K562 (cell line): ENCODE results near the gene GGT1. TPM values are rescaled to one million over a fixed set of nuclear protein-coding genes. Genes with fewer than 3 reads are reported as not detected.

Experiments
- ATAC-seq: fragments of 200-7000 bp; cut with Tn5 transposase; 3 replicates; pipeline ENCODE4 v1.9.1; 2020; ENCODE audit warnings: moderate library complexity
- BruUV-seq: library from RNA; stranded (reverse); fragments of 400-500 nt; replicated peaks from 2 replicates; lab custom pipeline; 2021; lab: Mats Ljungman, UMichigan
- CTCF ChIA-PET: fragments of 300-600 bp; formaldehyde crosslinking; extraction: SDS; loops from one replicate; lab custom pipeline; 2021; ENCODE audit warnings: low intra/inter-chr PET ratio; lab: Yijun Ruan, JAX
- POLR2A ChIA-PET: fragments of 300-600, 350-650 bp; sonication (Branson Sonifier 250); formaldehyde crosslinking; extraction: SDS; loops from one replicate; lab custom pipeline; 2021; ENCODE audit warnings: antibody characterized with exemption, inconsistent platforms; lab: Yijun Ruan, JAX
- DNase-seq, 4 experiments: peaks; one replicate each; pipeline versions ENCODE4 v3.0.0 to v3.0.0-alpha.2; 2011 to 2018; ENCODE audit warnings: low spot score in 3 of 4, mixed read lengths in 3 of 4; ENCODE audit errors: extremely low read depth in 1 of 4
- FAIRE-seq: peaks from 2 replicates; lab custom pipeline; 2011; peaks lifted over from hg19 to GRCh38; lab: Jason Lieb, UNC
- H2AFZ ChIP-seq: 2 replicates; pipeline ENCODE4 v1.6.0; 2011; ENCODE audit warnings: low read depth, low read length, control low read depth, inconsistent platforms
- H3K27ac ChIP-seq: fragments of 200-600 bp; 3 replicates; pipeline ENCODE4 v1.8.0; 2011; ENCODE audit warnings: low read depth, mild to moderate bottlenecking, control low read depth, inconsistent platforms, low read length, moderate library complexity, mixed read lengths; ENCODE audit errors: extremely low read depth
- H3K27me3 ChIP-seq, 2 experiments: fragments of 300-600 bp in 1 of 2; 2 replicates in 1 of 2; 3 replicates in 1 of 2; pipeline versions ENCODE4 v1.6.0 to v1.8.0; 2011; ENCODE audit warnings: inconsistent platforms in 2 of 2, low read length in 2 of 2, mild to moderate bottlenecking in 1 of 2, mixed read lengths in 1 of 2, moderate library complexity in 1 of 2; ENCODE audit not compliant: control insufficient read depth in 2 of 2, insufficient read depth in 2 of 2
- H3K36me3 ChIP-seq: fragments of 300-600 bp; 3 replicates; pipeline ENCODE4 v1.8.0; 2011; ENCODE audit warnings: mild to moderate bottlenecking, low read length, inconsistent platforms; ENCODE audit not compliant: control insufficient read depth, insufficient read depth
- H3K4me1 ChIP-seq, 2 experiments: fragments of 200-600 bp in 1 of 2; replicated peaks in 1 of 2; 2 replicates in 1 of 2; 3 replicates in 1 of 2; pipeline versions ENCODE4 v1.5.1 to v1.8.0; 2011; ENCODE audit warnings: inconsistent platforms in 2 of 2, low read length in 2 of 2, mild to moderate bottlenecking in 1 of 2, mixed read lengths in 1 of 2, moderate library complexity in 1 of 2; ENCODE audit not compliant: control insufficient read depth in 2 of 2, insufficient read depth in 2 of 2
- H3K4me2 ChIP-seq: 2 replicates; pipeline ENCODE4 v1.6.1; 2011; ENCODE audit warnings: low read length, control low read depth, inconsistent platforms, mixed read lengths; ENCODE audit not compliant: insufficient read depth
- H3K4me3 ChIP-seq: fragments of 200-600 bp; sonication (generic), shearing (Covaris generic); 2 replicates; pipeline ENCODE4 v1.5.1; 2016; ENCODE audit warnings: control low read depth, inconsistent platforms
- H3K79me2 ChIP-seq: fragments of 200-600 bp; 3 replicates; pipeline ENCODE4 v1.8.0; 2011; ENCODE audit warnings: low read length, inconsistent platforms; ENCODE audit not compliant: control insufficient read depth, insufficient read depth
- H3K9ac ChIP-seq, 2 experiments: 2 replicates each; pipeline versions ENCODE4 v1.6.0 to v1.6.1; 2011; ENCODE audit warnings: low read depth in 2 of 2, low read length in 2 of 2, control low read depth in 1 of 2, inconsistent platforms in 1 of 2, mild to moderate bottlenecking in 1 of 2, mixed read lengths in 1 of 2; ENCODE audit not compliant: insufficient read depth in 1 of 2
- H3K9me1 ChIP-seq: one replicate; pipeline ENCODE4 v1.6.0; 2011; ENCODE audit warnings: inconsistent platforms, mild to moderate bottlenecking, low read length, moderate library complexity; ENCODE audit not compliant: control insufficient read depth, insufficient read depth
- H3K9me3 ChIP-seq: replicated peaks from 2 replicates; pipeline ENCODE4 v1.5.1; 2011; ENCODE audit warnings: low read depth, low read length, inconsistent platforms; ENCODE audit not compliant: control insufficient read depth, insufficient read depth
- H4K20me1 ChIP-seq: replicated peaks from 2 replicates; pipeline ENCODE4 v1.6.1; 2011; ENCODE audit warnings: low read length, inconsistent platforms, mixed read lengths; ENCODE audit not compliant: control insufficient read depth, insufficient read depth
- BRD9 ChIP-seq: fragments of 450-650 bp; IDR thresholded peaks from 2 replicates; pipeline ENCODE4 v1.6.1; 2018; ENCODE audit warnings: low read depth; ENCODE audit not compliant: partially characterized antibody
- SIN3B ChIP-seq: fragments of 450-650 bp; IDR thresholded peaks from 2 replicates; pipeline ENCODE4 v1.6.1; 2017; ENCODE audit warnings: low read depth, mild to moderate bottlenecking, moderate library complexity
- WGBS: fragments of 100-300 bp; shearing (Covaris generic); methylation state at CpG from one replicate; pipeline ENCODE4 v1.1.6; 2016; ENCODE audit warnings: low coverage, mixed read lengths; ENCODE audit not compliant: insufficient coverage; ENCODE audit errors: missing lambda C conversion rate; 5-methylcytosine and 5-hydroxymethylcytosine counted together
- in situ Hi-C: fragments of 300-500 bp; cut with MboI; formaldehyde crosslinking; loops from 4 replicates; pipeline ENCODE4 v1.15.0; 2018; ENCODE audit warnings: inconsistent platforms, mixed read lengths
- intact Hi-C: fragments of 100-400 bp; cut with micrococcal nuclease; formaldehyde crosslinking; loops from 2 replicates; pipeline ENCODE4 v1.14.2; 2022
- polyA plus RNA-seq, 8 experiments: library from polyadenylated mRNA; depleted of rRNA in 4 of 8; stranded (reverse) in 5 of 8; unstranded in 3 of 8; fragments of >200 nt; fragmentation: Nextera tagmentation in 2 of 8; fragmentation: Illumina TruSeq in 1 of 8; extraction: Ambion mirVana in 2 of 8; extraction: Trizol in 1 of 8; gene quantifications; 2 replicates each; pipeline versions ENCODE4 v1.2.1 to v1.2.3, GENCODE V29; 2011 to 2014; ENCODE audit warnings: inconsistent platforms in 1 of 8, missing spikeins in 1 of 8
- total RNA-seq, 7 experiments: library from RNA; depleted of rRNA in 6 of 7; stranded (reverse); fragments of >200 nt in 6 of 7; fragmentation: Illumina TruSeq in 2 of 7; extraction: Trizol in 2 of 7; gene quantifications; 2 replicates each; pipeline versions ENCODE4 v1.2.1 to v1.2.3, GENCODE V29; 2011 to 2021; ENCODE audit warnings: low replicate concordance in 1 of 7
- TF ChIP-seq, protein P1 (sequence below): sonication (generic); formaldehyde crosslinking; IDR thresholded peaks from 2 replicates; pipeline ENCODE4 v1.8.0; 2022; ENCODE audit warnings: missing genetic modification reagents, mild to moderate bottlenecking, borderline replicate concordance

Gene GGT1
- total and polyA plus RNA-seq, 9 of the 15 experiments (the other 6 are each of a cell fraction or from before 2014, with no cell fraction given), result 0.46 to 11.8 (median 6.9) TPM

DNA sequence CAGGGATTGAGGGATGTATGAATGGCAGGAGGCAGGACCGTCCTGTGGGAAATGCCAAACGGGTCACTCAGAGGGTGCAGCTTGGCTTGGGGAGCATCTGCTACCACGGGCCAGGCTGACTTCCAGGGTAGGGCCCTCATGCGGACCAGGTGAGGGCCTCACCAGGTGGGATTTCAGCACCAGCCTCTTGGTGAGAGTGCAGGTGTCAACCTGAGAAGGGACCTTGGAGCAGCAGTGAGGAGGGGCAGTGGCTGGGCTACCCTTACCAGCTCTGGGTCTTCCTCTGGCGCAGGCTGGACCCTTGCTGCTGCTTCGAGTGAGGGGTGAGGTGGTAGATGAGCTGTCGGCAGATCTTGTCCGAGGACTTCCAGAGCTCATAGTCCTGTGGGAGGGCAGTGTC is 15.0 kb upstream of the GGT1 start:
- ATAC-seq (no peak), FAIRE-seq (no peak), DNase-seq (no peak)
- Histone ChIP-seq H3K9ac (no peak overlapping the region), H3K79me2 (no peaks in the 10 kb centered on the region), H3K4me2 (no peak overlapping the region), H3K9me1 (no peaks in the 10 kb centered on the region)
- in situ Hi-C loops (no loop called here), intact Hi-C loops (no loop called here)
- 38% methylated on average over 8 of the region's 8 CpGs for WGBS
- BruUV-seq, result no TSS peak
- TF ChIP-seq SIN3B (no peak), BRD9 (no peak)
- TF ChIP-seq, protein P1, sequence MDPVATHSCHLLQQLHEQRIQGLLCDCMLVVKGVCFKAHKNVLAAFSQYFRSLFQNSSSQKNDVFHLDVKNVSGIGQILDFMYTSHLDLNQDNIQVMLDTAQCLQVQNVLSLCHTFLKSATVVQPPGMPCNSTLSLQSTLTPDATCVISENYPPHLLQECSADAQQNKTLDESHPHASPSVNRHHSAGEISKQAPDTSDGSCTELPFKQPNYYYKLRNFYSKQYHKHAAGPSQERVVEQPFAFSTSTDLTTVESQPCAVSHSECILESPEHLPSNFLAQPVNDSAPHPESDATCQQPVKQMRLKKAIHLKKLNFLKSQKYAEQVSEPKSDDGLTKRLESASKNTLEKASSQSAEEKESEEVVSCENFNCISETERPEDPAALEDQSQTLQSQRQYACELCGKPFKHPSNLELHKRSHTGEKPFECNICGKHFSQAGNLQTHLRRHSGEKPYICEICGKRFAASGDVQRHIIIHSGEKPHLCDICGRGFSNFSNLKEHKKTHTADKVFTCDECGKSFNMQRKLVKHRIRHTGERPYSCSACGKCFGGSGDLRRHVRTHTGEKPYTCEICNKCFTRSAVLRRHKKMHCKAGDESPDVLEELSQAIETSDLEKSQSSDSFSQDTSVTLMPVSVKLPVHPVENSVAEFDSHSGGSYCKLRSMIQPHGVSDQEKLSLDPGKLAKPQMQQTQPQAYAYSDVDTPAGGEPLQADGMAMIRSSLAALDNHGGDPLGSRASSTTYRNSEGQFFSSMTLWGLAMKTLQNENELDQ (CRISPR knock-in tag), result no peak
- TF ChIP-seq, all 486 proteins: peak for 0
- H3K36me3 ChIP-seq, result no peaks in the 10 kb centered on the region
- ChIA-PET POLR2A (no interaction called here), CTCF (no interaction called here)
- no peak overlapping the region for H3K27ac ChIP-seq
- peaks cover 0 to 26% of the 10 kb centered on the region in 2 experiments; a peak in 2 of 5 replicates for H3K4me1 ChIP-seq
- H3K4me3 ChIP-seq, result no peak overlapping the region
- H4K20me1 ChIP-seq, result no peaks in the 10 kb centered on the region
- H2AFZ ChIP-seq, result no peak overlapping the region
- H3K27me3 ChIP-seq, result no peaks in the 10 kb centered on the region
- no peaks in the 10 kb centered on the region for H3K9me3 ChIP-seq
